ENCODE results near the gene CCDC150. TPM values are rescaled to one million over a fixed set of nuclear protein-coding genes. Genes with fewer than 3 reads are reported as not detected.

The CCDC150 gene
- total RNA-seq, 2 donors from 2014 or later: 20.9 to 22.2 TPM

DNA sequence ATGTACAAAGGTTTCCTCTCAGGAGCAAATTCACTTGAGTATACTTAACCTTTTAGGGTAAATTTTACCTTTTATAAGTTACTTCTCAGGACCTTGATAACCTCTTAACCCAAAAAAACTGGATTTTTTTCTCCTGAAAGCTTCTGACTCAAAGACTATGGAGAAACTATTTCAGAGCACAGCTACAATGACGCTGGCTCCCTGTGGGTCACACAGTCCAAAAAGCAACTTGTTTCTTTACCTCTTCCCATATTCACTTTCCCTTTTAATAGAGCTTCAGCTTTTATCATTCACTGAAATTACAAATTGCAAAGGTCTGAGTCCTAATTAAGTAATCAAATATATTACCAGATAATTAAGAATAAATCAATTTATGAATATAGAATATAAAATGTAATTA, 127.6 kb downstream of the CCDC150 start:
- Mint-ChIP-seq H3K27ac (no peak overlapping the region), H3K9me3 (no peaks in the 10 kb centered on the region), H3K4me3 (no peak overlapping the region), H3K27me3 (ENCODE audit: low read depth) (no peaks in the 10 kb centered on the region), H3K4me1 (ENCODE audit: low read depth) (no peaks in the 10 kb centered on the region), H3K36me3 (ENCODE audit: insufficient read depth in 2 of 2) (peaks cover 0 to 27% of the 10 kb centered on the region in 2 donors)
- DNase-seq (no peak), ATAC-seq (replicated peaks in 1 of 2) (no peak)

Other genes starting within 250 kb of the CCDC150 start
- gene HECW2, start 46.2 kb upstream of the CCDC150 start, total RNA-seq: 1 to 10 TPM; 4.4 to 5.2 TPM
- gene GTF3C3, start 160.0 kb downstream of the CCDC150 start, total RNA-seq: 10 to 100 TPM; 57.2 to 61.2 TPM
- gene C2orf66, start 169.6 kb downstream of the CCDC150 start, total RNA-seq: under 1 TPM; 0.38 to 0.60 TPM